T1000 (cell line): Measurements from ENCODE around the gene PCDHGB5.

ENCODE experiments used
- DNase-seq: peaks from one replicate; lab custom pipeline; 2025; ENCODE audit warnings: mixed read lengths; lab: John Stamatoyannopoulos, UW

Gene PCDHGB5

GRCh38 chr5:141441571-141442170, 43.9 kb downstream of the PCDHGB5 start:
- DNase-seq, result no peak
